ENCODE results near the gene LRRC49.

- no peak for TF ChIP-seq CTCF (conservative IDR thresholded peaks at IDR 0.05)
- no peak for TF ChIP-seq EZH2 (IDR thresholded peaks at IDR 0.05; ENCODE audit: low read depth)
These were observed 18.3 kb downstream of the LRRC49 start for GRCh38 chr15:70910958-70911357.
